Breast epithelium (tissue), 4 donors: ENCODE measurements around the gene TASP1. TPM values are rescaled to one million over a fixed set of nuclear protein-coding genes. Genes with fewer than 3 reads are reported as not detected.
"Not testable (repeated sequence)": the region's sequence is repeated elsewhere in the genome, so short reads cannot be mapped to it uniquely, and the experiment has no call there.

Source experiments
- DNase-seq, 2 donors: peaks; one replicate each; pipeline ENCODE4 v3.0.0-alpha.2; 2019; ENCODE audit warnings: low spot score in 2 of 2
- H3K27ac ChIP-seq, 2 donors: fragments of 200-600 bp; sonication (generic) in 1 of 2; one replicate each; pipeline ENCODE4 v1.5.1; 2016 to 2019; ENCODE audit warnings: mild to moderate bottlenecking in 1 of 2
- H3K27me3 ChIP-seq, 2 donors: fragments of 200-600 bp; sonication (generic) in 1 of 2; one replicate each; pipeline versions ENCODE4 v1.5.1 to v1.6.0; 2017 to 2019; ENCODE audit warnings: control low read depth in 1 of 2, mild to moderate bottlenecking in 1 of 2
- H3K36me3 ChIP-seq: fragments of 200-600 bp; one replicate; pipeline ENCODE4 v1.5.1; 2019
- H3K4me1 ChIP-seq, 2 donors: fragments of 200-600 bp; sonication (generic); one replicate each; pipeline ENCODE4 v1.5.1; 2016 to 2019; ENCODE audit warnings: control low read depth in 1 of 2
- H3K4me3 ChIP-seq, 3 donors: fragments of 200-600 bp; sonication (generic); 1 replicate in 2 of 3; 2 replicates in 1 of 3; pipeline ENCODE4 v1.5.1; 2016 to 2019; ENCODE audit warnings: mild to moderate bottlenecking in 3 of 3, moderate library complexity in 2 of 3
- H3K9me3 ChIP-seq, 2 donors: fragments of 200-600 bp; sonication (generic) in 1 of 2; one replicate each; pipeline ENCODE4 v1.5.1; 2016 to 2019; ENCODE audit warnings: control low read depth in 1 of 2
- POLR2A ChIP-seq: fragments of 450-650 bp; IDR thresholded peaks from one replicate; pipeline ENCODE4 v1.6.1; 2016; ENCODE audit warnings: antibody characterized with exemption, mild to moderate bottlenecking, moderate library complexity
- POLR2AphosphoS5 ChIP-seq, 3 donors: sonication (generic); formaldehyde crosslinking; IDR thresholded peaks; one replicate each; pipeline ENCODE4 v1.6.1; 2017; ENCODE audit warnings: antibody characterized with exemption in 3 of 3
- intact Hi-C: fragments of 100-400 bp; cut with DNase I; formaldehyde crosslinking; loops from one replicate; pipeline ENCODE4 v1.15.1; 2023; ENCODE audit warnings: low total_unique reads
- total RNA-seq, 3 donors: library from RNA; depleted of rRNA; stranded (reverse); fragments of >200 nt; gene quantifications; one replicate each; pipeline ENCODE4 v1.1.0, GENCODE V29; 2016
- TF ChIP-seq, protein P1 (sequence below), 3 donors: fragments of 450-650 bp; IDR thresholded peaks; one replicate each; pipeline ENCODE4 v1.5.1; 2016 to 2017; ENCODE audit warnings: antibody characterized with exemption in 3 of 3, mild to moderate bottlenecking in 3 of 3, moderate library complexity in 3 of 3

The TASP1 gene
- total RNA-seq, 3 donors from 2014 or later, result 12.0 to 26.1 (median 19.0) TPM

DNA sequence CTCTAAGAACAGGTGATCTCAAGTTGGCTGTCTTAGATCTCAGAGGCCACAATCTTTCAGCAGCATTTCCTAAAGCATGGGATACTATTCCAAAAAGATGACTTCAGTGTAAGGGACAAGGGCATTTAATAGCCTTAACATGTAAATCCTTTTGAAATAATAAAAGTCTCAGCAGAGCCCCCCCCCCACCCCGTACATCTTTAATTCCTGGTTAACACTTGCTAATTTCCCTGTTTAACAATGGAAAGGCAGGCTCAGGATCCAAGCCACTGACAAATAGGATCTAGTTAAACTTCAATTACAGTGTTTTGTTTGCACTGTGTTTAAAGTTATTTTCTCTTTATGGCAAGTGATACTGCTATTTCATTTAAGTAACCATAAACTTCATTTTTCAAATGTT, 12.0 kb downstream of the TASP1 start:
- intact Hi-C loops, result no loop called here
- Histone ChIP-seq H3K9me3 (no peaks in the 10 kb centered on the region), H3K4me1 (no peaks in the 10 kb centered on the region), H3K36me3 (no peaks in the 10 kb centered on the region), H3K27ac (no peak overlapping the region), H3K4me3 (no peak overlapping the region), H3K27me3 (no peaks in the 10 kb centered on the region)
- DNase-seq, result no peak
- no peak for TF ChIP-seq POLR2AphosphoS5 (IDR thresholded peaks at IDR 0.05)
- no peak for TF ChIP-seq POLR2A
- TF ChIP-seq, protein P1, sequence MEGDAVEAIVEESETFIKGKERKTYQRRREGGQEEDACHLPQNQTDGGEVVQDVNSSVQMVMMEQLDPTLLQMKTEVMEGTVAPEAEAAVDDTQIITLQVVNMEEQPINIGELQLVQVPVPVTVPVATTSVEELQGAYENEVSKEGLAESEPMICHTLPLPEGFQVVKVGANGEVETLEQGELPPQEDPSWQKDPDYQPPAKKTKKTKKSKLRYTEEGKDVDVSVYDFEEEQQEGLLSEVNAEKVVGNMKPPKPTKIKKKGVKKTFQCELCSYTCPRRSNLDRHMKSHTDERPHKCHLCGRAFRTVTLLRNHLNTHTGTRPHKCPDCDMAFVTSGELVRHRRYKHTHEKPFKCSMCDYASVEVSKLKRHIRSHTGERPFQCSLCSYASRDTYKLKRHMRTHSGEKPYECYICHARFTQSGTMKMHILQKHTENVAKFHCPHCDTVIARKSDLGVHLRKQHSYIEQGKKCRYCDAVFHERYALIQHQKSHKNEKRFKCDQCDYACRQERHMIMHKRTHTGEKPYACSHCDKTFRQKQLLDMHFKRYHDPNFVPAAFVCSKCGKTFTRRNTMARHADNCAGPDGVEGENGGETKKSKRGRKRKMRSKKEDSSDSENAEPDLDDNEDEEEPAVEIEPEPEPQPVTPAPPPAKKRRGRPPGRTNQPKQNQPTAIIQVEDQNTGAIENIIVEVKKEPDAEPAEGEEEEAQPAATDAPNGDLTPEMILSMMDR (IDR thresholded peaks at IDR 0.05), result no peak

GRCh38 chr20:13625304-13625979, 13.3 kb downstream of the TASP1 start:
- intact Hi-C loops, result no loop called here
- H3K27me3 ChIP-seq, result no peaks in the 10 kb centered on the region
- no peaks in the 10 kb centered on the region for H3K9me3 ChIP-seq
- no peaks in the 10 kb centered on the region for H3K4me1 ChIP-seq
- H3K4me3 ChIP-seq, result no peak overlapping the region
- no peaks in the 10 kb centered on the region for H3K36me3 ChIP-seq
- DNase-seq, result no peak
- TF ChIP-seq, protein P1 (IDR thresholded peaks at IDR 0.05), result no peak
- no peak for TF ChIP-seq POLR2AphosphoS5 (IDR thresholded peaks at IDR 0.05)
- TF ChIP-seq POLR2A, result no peak
- H3K27ac ChIP-seq, result no peak overlapping the region

DNA sequence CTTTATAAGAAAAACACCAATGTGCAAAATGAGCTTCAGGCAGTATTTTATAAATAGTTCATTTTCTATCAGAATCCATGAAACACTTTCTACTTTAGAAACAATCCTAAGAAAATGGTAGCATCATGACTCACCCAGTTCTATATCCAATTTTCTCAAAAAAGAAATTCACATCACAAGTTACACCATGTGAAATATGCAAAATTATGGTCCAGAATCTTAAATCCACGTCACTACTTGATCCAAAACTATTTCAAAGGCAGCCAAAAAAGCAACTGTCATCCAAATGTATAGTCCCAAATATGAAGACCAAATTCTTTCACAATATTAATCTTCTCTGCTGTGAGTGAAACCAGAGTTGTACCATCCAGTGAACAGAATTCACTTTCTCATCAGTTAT, 19.3 kb downstream of the TASP1 start:
- H3K36me3 ChIP-seq, H3K9me3 ChIP-seq, DNase-seq, H3K4me3 ChIP-seq, intact Hi-C loops, H3K4me1 ChIP-seq, H3K27ac ChIP-seq, H3K27me3 ChIP-seq: not testable (repeated sequence)

- intact Hi-C loops, H3K4me3 ChIP-seq, H3K27me3 ChIP-seq, H3K4me1 ChIP-seq, H3K27ac ChIP-seq, H3K9me3 ChIP-seq, DNase-seq, H3K36me3 ChIP-seq: not testable (repeated sequence)
Observed at GRCh38 chr20:13618456-13618855, 20.3 kb downstream of the TASP1 start.

DNA sequence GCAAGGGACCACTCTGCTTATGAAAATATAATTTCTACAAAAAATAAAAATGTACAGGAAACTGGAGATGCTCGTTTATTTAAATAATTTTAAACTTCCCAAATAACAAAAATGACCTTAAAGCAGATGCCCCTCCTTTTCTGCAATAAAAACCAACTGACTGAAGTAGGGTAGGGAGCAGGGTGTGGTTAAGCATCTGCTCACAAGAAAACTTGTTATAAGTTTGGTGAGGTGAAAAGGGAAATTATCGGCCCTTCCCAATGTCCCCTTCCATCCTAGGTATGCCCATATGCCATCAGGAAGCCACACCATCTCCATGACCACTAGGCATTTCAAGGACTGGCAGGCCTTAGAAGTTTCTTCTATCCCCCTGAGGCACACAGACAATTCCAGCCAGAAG, 21.1 kb downstream of the TASP1 start:
- H3K4me3 ChIP-seq, DNase-seq, intact Hi-C loops, H3K27me3 ChIP-seq, H3K4me1 ChIP-seq, H3K27ac ChIP-seq, H3K9me3 ChIP-seq, H3K36me3 ChIP-seq: not testable (repeated sequence)

- H3K9me3 ChIP-seq, H3K36me3 ChIP-seq, H3K4me1 ChIP-seq, H3K27ac ChIP-seq, DNase-seq, H3K27me3 ChIP-seq, intact Hi-C loops, H3K4me3 ChIP-seq: not testable (repeated sequence)
Observed at GRCh38 chr20:13616713-13617112, 22.0 kb downstream of the TASP1 start.

DNA sequence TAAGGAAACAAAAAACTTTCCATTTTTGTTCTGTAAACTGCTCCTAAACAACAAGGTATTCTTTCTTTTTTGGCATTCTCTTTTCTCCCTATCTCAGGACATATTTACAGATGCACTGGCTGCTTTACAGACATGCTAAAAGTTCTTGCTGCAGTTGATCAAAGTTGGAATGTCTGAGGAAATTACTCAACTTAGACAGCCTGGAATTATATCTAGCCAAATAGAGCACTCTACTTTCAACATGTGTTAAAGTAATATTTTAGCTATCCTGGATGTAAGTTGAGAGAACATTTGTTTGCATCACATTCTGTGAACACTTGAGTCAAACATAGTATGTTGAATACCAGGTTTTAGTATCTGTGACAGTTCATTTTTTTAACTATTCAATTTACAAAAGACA, 24.8 kb downstream of the TASP1 start:
- H3K9me3 ChIP-seq, result no peaks in the 10 kb centered on the region
- intact Hi-C loops, result no loop called here
- H3K4me1 ChIP-seq, result no peaks in the 10 kb centered on the region
- no peak for DNase-seq
- H3K36me3 ChIP-seq, result no peaks in the 10 kb centered on the region
- H3K4me3 ChIP-seq, result no peak overlapping the region
- no peak for TF ChIP-seq POLR2AphosphoS5 (IDR thresholded peaks at IDR 0.05)
- TF ChIP-seq, protein P1 (IDR thresholded peaks at IDR 0.05), result no peak
- H3K27me3 ChIP-seq, result no peaks in the 10 kb centered on the region
- H3K27ac ChIP-seq, result no peak overlapping the region
